ENCODE data around the gene IL4R. TPM values are rescaled to one million over a fixed set of nuclear protein-coding genes. Genes with fewer than 3 reads are reported as not detected.
A peak's percentile ranks its signal among the peaks of the same experiment; 100 is the strongest.

IL4R gene
- total RNA-seq, 2 donors from 2014 or later, result 30.6 to 31.6 TPM

DNA sequence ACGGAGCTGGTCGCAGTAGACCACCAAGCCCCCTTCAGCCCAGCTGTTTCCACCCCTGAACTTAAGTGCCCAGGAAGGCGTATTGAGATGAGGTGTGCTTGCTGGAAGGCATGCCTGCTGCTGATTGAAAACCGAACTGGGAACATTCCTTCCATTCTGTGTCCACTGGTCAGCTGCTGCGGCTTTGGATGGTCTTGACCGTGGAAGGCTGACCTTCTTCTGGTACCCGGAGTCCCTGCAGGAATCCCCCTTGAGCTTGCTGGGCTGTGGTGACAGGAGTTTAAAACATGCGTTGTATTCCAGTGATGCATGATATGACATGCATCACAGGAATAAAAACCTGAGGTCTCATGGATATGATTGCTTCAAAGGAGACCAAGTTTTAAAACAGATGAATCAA is 31.4 kb downstream of the IL4R start:
- Mint-ChIP-seq H3K27ac (no peak overlapping the region), H3K36me3 (ENCODE audit: low read depth) (peaks cover 70% of the 10 kb centered on the region), H3K27me3 (ENCODE audit: insufficient read depth) (no peaks in the 10 kb centered on the region), H3K9me3 (peaks cover under 1% of the 10 kb centered on the region), H3K4me3 (no peak overlapping the region), H3K4me1 (peaks cover 8% of the 10 kb centered on the region)
- no peaks in the 10 kb centered on the region for H3K4me1 ChIP-seq (ENCODE audit: control insufficient read depth, insufficient read depth, low read length)
- TF ChIP-seq CTCF (conservative IDR thresholded peaks at IDR 0.05), result no peak
- peaks cover 15% of the 10 kb centered on the region for H3K36me3 ChIP-seq (ENCODE audit: control insufficient read depth, insufficient read depth, low read length)
- H3K27me3 ChIP-seq (ENCODE audit: control insufficient read depth, insufficient read depth, low read length, poor library complexity, severe bottlenecking), result no peaks in the 10 kb centered on the region
- no peak overlapping the region for H3K9ac ChIP-seq (ENCODE audit: extremely low read depth, low read length, poor library complexity, severe bottlenecking)
- no peak for DNase-seq
- WGBS, 2 experiments (ENCODE audit: insufficient coverage in 1 of 2, insufficient read length in 1 of 2), result 95 to 100% methylated on average over 4 to 8 of the region's 8 CpGs
- no peak overlapping the region for H3K27ac ChIP-seq (ENCODE audit: low read depth, low read length)
- H3K9me3 ChIP-seq (ENCODE audit: control insufficient read depth, low read length), result no peaks in the 10 kb centered on the region
- no peak overlapping the region for H3K4me3 ChIP-seq (ENCODE audit: low read length)

GRCh38 chr16:27346819-27347218 is 33.0 kb downstream of the IL4R start:
- TF ChIP-seq CTCF (conservative IDR thresholded peaks at IDR 0.05), result no peak
- no peaks in the 10 kb centered on the region for H3K27me3 Mint-ChIP-seq (ENCODE audit: insufficient read depth)
- H3K36me3 Mint-ChIP-seq (ENCODE audit: low read depth), result peaks cover 72% of the 10 kb centered on the region
- Histone ChIP-seq H3K9ac (ENCODE audit: extremely low read depth, low read length, poor library complexity, severe bottlenecking) (no peak overlapping the region), H3K36me3 (ENCODE audit: control insufficient read depth, insufficient read depth, low read length) (peaks cover 24% of the 10 kb centered on the region), H3K27ac (ENCODE audit: low read depth, low read length) (no peak overlapping the region), H3K4me3 (ENCODE audit: low read length) (no peak overlapping the region), H3K4me1 (ENCODE audit: control insufficient read depth, insufficient read depth, low read length) (no peaks in the 10 kb centered on the region), H3K27me3 (ENCODE audit: control insufficient read depth, insufficient read depth, low read length, poor library complexity, severe bottlenecking) (no peaks in the 10 kb centered on the region), H3K9me3 (ENCODE audit: control insufficient read depth, low read length) (peaks cover 10% of the 10 kb centered on the region)
- no peak overlapping the region for H3K4me3 Mint-ChIP-seq
- DNase-seq, result no peak
- peaks cover 7% of the 10 kb centered on the region for H3K9me3 Mint-ChIP-seq
- peaks cover 10% of the 10 kb centered on the region for H3K4me1 Mint-ChIP-seq
- WGBS, 2 experiments (ENCODE audit: insufficient coverage in 1 of 2, insufficient read length in 1 of 2), result 84 to 92% methylated on average over 5 of the region's 5 CpGs
- no peak overlapping the region for H3K27ac Mint-ChIP-seq

GRCh38 chr16:27347930-27348685 is 34.3 kb downstream of the IL4R start:
- H3K27me3 Mint-ChIP-seq (ENCODE audit: insufficient read depth), result no peaks in the 10 kb centered on the region
- H3K4me1 Mint-ChIP-seq, result peaks cover 10% of the 10 kb centered on the region
- peaks cover 70% of the 10 kb centered on the region for H3K36me3 Mint-ChIP-seq (ENCODE audit: low read depth)
- no peak for DNase-seq
- Histone ChIP-seq H3K4me1 (ENCODE audit: control insufficient read depth, insufficient read depth, low read length) (no peaks in the 10 kb centered on the region), H3K4me3 (ENCODE audit: low read length) (no peak overlapping the region), H3K27me3 (ENCODE audit: control insufficient read depth, insufficient read depth, low read length, poor library complexity, severe bottlenecking) (no peaks in the 10 kb centered on the region), H3K9me3 (ENCODE audit: control insufficient read depth, low read length) (peaks cover 10% of the 10 kb centered on the region), H3K9ac (ENCODE audit: extremely low read depth, low read length, poor library complexity, severe bottlenecking) (no peak overlapping the region), H3K27ac (ENCODE audit: low read depth, low read length) (no peak overlapping the region), H3K36me3 (ENCODE audit: control insufficient read depth, insufficient read depth, low read length) (peaks cover 27% of the 10 kb centered on the region)
- peak overlapping the region; percentile 44 for H3K27ac Mint-ChIP-seq
- WGBS, 2 experiments (ENCODE audit: insufficient coverage in 1 of 2, insufficient read length in 1 of 2), result 83 to 100% methylated on average over 3 to 9 of the region's 9 CpGs
- TF ChIP-seq CTCF (conservative IDR thresholded peaks at IDR 0.05), result no peak
- H3K9me3 Mint-ChIP-seq, result peaks cover 7% of the 10 kb centered on the region
- H3K4me3 Mint-ChIP-seq, result no peak overlapping the region

Measured in endodermal cell (in vitro differentiated cells).